Fibroblast of pulmonary artery (primary cell): Measurements from ENCODE around the gene SPATA21.

Source experiments
- DNase-seq: peaks from one replicate; pipeline ENCODE4 v3.0.0-alpha.2; 2010; ENCODE audit warnings: low read depth
- H3K4me3 ChIP-seq: replicated peaks from 2 replicates; pipeline ENCODE4 v1.5.1; 2011; ENCODE audit warnings: low read depth, mild to moderate bottlenecking, control low read depth, low read length, moderate library complexity
- TF ChIP-seq, protein P1 (sequence below): IDR thresholded peaks from 2 replicates; pipeline ENCODE4 v1.5.1; 2011; ENCODE audit warnings: mild to moderate bottlenecking, control low read depth, low read length, inconsistent platforms; ENCODE audit errors: missing control alignments

The SPATA21 gene

DNA sequence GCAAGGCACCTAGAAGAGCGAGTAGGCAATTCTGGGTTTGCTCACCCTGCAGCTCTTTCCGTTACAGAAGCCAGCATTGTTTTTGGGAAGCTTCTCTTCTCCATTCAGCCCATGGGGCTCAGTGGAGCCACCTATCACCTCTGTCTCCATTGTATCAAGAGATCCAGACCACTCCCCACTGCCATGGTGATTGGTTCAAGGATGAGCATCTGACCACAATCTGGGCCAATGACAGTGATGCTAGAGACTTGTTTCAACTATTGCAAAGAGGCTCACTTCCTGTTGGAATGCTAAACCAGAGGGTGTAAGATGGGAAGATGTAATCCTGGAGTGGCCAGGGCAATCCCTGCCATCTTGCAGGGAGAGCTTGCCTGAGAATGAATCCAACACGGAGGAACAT, 6.6 kb downstream of the SPATA21 start:
- TF ChIP-seq, protein P1, sequence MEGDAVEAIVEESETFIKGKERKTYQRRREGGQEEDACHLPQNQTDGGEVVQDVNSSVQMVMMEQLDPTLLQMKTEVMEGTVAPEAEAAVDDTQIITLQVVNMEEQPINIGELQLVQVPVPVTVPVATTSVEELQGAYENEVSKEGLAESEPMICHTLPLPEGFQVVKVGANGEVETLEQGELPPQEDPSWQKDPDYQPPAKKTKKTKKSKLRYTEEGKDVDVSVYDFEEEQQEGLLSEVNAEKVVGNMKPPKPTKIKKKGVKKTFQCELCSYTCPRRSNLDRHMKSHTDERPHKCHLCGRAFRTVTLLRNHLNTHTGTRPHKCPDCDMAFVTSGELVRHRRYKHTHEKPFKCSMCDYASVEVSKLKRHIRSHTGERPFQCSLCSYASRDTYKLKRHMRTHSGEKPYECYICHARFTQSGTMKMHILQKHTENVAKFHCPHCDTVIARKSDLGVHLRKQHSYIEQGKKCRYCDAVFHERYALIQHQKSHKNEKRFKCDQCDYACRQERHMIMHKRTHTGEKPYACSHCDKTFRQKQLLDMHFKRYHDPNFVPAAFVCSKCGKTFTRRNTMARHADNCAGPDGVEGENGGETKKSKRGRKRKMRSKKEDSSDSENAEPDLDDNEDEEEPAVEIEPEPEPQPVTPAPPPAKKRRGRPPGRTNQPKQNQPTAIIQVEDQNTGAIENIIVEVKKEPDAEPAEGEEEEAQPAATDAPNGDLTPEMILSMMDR, result no peak
- H3K4me3 ChIP-seq, result no peak overlapping the region
- peak; percentile 14 for DNase-seq

DNA sequence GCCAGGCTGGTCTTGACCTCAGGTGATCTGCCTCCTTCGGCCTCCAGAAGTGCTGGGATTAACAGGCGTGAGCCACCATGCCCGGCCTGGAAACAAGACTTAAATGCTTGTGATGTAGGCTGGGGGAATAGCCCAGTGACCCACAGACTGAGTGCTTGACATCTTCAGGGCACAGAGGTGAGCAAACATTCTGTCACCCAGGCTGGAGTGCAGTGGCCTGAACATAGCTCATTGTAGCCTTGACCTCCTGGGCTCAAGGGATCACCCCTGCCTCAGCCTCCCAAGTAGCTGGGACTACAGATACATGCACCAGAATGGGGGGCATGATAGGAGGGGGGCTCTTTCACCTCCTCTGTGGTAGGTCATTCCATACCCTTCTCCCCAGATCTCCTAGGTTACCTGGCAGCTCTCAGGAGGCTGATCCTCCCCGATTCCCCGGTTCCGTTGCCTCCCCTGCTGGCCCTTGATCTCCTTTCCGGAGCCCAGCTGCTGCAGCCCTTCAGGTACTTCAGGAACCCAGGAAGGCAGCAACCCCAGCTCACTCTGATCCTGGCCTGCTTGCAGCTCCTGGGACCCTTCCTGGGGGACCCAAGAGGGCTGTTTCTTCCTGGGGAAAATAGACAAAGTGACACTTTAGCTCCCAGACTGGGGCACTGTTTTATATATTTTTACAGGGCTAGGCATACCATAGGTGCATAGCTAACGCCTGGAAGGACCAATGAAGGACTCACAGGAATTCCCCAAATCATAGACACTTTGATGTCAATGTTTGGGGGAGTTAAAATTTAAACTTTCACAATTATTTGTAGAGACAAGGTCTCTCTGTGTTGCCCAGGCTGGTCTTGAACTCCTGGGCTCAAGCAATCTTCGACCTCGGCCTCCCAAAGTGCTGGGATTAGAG, 11.8 kb downstream of the SPATA21 start:
- TF ChIP-seq, protein P1, result no peak
- H3K4me3 ChIP-seq, result no peak overlapping the region
- no peak for DNase-seq

DNA sequence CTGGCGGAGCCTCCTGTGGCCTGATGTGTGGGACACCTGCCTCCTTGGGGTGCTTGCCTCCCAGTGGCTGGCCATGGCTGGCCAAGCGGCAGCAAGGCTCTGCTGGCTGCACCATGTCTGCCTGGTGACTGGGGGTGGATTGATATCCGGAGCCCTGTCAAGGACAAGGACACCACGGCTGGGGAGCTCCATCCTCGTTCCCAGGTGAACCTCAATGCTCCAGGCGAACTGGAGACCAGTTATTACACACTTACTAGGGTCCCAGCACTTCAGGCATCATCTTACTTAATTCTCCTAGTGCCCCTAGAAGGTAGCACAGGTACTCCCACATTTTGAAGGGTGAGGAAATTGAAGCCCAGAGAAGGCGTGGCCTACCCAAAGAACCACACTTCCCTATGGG, 15.2 kb downstream of the SPATA21 start:
- TF ChIP-seq, protein P1, result no peak
- no peak overlapping the region for H3K4me3 ChIP-seq
- no peak for DNase-seq

DNA sequence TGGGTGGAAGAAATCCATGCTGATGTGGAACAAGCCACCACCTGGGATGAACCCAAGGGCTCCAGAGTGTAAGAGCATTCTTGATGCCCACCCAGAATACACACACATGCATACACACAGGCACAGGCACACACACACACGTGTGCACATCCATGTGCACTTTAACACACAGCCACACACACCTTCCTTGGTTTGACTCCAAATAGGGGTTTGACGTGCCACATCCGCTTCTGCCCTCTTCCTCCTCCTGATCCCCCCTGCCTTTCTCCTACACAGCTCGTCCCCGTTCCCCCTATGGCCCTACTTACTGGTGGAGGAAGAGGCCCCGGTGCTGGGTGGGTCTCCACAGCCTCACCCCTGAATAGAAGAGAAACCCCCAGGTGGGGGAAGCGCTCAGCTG, 16.0 kb downstream of the SPATA21 start:
- no peak for DNase-seq
- TF ChIP-seq, protein P1, result no peak
- no peak overlapping the region for H3K4me3 ChIP-seq

DNA sequence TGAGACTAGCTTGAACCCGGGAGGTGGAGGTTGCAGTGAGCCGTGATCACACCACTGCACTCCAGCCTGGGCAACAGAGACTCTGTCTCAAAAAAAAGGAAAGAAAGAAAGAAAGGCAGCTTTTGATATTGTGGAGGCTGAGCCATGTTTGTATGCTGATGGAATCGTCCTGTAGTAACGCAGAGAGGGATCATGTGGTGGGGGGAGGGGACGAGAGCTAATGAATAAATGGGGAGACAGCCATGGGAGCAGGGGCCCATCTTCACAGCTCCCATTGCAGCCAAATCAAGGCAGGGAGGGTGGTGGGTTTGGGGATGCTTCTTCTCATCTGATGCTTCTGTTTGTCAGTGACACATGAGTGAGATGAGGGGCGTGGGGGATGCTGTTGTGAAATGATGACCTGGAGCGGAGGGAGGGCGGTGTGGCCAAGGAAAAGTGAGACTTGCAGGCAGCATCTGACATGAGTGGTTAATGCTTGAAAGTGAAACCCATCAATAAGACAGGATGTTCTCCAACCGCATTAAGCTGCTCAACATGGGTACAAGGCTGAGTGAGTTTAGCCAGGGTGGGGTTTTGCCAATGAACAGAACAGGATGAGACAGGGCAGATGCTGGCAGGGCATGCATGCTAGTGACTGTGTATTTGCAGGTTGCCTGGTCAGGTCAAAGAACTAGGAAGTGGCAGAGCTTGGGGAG, 16.7 kb downstream of the SPATA21 start:
- no peak for DNase-seq
- no peak overlapping the region for H3K4me3 ChIP-seq
- TF ChIP-seq, protein P1, result no peak

DNA sequence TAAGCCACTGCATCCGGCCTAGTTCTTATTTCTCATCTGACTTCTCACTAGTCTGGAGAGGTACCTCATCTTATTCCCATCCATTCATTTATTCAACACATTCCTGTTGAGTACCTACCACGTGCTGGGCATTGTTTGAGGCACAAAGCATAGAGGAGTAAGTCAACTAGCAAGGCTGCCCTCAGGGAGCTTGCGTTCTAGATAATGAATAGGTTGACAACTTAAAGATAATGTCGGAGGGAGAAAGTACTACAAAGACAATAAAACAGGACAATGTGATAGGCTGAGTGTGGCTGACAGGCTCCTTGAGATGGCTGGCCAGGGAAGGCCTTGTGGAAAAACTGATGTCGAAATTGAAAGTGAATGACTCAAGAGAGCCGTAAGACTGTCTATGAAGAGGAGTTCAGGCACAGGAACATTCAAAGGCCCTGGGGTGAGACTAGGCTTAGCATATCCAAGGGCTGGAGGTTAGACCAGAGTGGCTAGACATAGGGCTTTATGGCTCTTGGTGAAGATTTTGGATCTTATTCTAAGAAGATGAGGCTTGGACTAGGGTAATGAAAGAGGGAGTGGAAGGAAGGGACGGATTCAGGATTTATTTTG, 18.3 kb downstream of the SPATA21 start:
- H3K4me3 ChIP-seq, result no peak overlapping the region
- peak; percentile 35 for DNase-seq
- TF ChIP-seq, protein P1, result no peak
